ENCODE results near the gene DEFB131A.
"Not testable (repeated sequence)": the region's sequence is repeated elsewhere in the genome, so short reads cannot be mapped to it uniquely, and the experiment has no call there.

- TF ChIP-seq POLR2A (IDR thresholded peaks at IDR 0.05) = not testable (repeated sequence)
- TF ChIP-seq CTCF (IDR thresholded peaks at IDR 0.05) = peak in 2 of 4 experiments; percentile 4 to 8
Observed at GRCh38 chr4:9495443-9495842, 51.2 kb downstream of the DEFB131A start.
